COLO668 (cell line): ENCODE data around the gene TRIM25.
A peak's percentile ranks its signal among the peaks of the same experiment; 100 is the strongest.

Experiments
- DNase-seq: peaks from one replicate; lab custom pipeline; 2025; ENCODE audit not compliant: unreplicated experiment; lab: John Stamatoyannopoulos, UW

TRIM25 gene

DNA sequence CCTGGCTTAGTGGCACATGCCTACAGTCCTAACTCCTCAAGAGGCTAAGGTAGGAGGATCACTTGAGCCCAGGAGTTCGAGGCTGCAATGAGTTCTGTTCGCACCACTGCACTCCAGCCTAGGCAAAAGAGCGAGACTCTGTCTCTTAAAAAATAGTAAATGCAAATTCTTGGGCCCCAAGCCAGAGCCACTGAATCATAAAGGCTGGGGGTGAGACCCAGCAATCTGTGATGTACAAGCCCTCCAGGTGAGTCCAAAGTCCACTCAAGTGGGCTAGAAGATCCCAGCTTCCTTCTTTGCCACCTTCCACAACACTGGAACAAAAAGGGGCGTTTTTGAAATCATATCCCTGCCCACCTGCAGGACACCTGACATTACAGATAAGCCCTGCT lies 16.9 kb downstream of the TRIM25 start:
- no peak for DNase-seq

DNA sequence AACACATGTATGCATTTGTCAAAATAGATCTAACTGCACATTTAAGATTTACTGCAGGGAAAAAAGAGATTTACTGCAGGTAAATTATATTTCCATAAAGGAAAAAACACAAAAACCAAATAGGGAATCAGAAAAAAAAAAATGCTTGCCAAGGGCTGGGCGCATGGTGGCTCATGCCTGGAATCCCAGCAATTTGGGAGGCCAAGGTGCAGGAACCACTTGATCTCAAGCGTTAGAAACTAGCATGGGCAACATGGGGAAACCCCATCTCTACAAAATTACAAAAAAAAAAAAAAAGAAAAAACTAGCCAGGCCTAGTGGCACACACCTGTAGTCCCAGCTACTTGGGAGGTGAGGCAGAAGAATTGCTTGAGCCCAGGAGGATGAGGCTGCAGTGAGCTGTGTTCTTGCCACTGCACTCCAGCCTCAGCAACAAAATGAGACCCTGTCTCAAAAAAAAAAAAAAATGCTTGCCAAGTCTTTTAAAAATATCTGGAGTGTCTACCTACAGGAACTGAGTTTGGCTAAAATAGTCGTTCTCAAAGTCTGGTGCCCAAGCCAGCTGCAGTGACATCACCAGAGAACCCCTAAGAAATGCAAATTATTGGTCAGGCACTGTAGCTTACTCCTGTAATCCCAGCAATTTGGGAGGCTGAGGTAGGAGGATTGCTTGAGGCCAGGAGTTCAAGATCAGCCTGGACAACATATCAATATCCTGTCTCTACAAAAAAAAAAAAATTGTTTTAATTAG lies 17.5 kb downstream of the TRIM25 start:
- no peak for DNase-seq

DNA sequence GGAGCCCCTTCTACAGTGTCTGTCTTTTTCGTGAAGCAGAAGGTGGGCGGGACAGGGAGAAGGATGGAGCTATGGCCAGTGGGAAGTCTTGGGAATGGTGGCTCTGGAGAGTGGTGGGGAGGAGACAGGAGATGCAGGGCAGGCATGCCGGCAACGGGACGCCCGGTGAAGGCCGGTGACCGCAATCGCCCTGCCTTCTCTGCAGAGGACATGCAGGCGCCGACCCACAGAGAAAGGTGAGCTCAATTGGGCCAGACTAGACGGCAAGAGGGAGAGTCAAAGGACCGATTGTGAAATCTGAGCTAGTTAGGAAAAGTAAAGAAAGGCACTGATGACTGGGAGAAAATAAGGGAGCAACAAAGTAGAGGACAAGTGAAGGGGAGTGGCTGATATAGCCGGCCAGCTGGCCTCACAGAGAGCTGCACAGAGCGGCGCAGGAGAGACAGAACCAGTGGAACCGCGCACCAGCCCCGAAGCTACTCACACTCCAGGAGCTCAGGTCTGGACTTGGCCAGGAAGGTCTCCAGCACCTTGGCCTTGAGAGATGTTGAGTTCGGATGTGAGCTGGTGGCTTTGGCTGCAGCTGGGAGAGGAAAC lies 18.9 kb downstream of the TRIM25 start:
- no peak for DNase-seq

DNA sequence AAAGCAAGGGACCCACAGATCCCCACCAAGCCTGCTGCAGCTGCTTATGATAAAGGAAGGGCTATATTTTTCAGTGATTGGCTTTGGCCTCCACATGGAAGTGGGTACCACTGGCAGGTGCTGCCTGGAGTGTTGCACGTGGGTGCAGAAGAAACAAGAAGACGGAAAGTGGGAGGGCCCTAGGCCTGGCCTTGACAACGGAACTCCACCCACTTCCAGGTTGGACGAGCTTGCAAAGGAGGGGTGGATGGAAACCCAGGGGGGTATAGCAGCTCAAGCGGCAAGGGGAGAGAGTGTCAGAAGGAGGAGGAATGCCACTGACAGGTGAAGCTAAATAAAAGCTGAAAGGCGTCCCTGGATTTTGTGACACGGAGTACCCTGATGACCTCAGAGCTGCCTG lies 20.3 kb downstream of the TRIM25 start:
- DNase-seq, result no peak

DNA sequence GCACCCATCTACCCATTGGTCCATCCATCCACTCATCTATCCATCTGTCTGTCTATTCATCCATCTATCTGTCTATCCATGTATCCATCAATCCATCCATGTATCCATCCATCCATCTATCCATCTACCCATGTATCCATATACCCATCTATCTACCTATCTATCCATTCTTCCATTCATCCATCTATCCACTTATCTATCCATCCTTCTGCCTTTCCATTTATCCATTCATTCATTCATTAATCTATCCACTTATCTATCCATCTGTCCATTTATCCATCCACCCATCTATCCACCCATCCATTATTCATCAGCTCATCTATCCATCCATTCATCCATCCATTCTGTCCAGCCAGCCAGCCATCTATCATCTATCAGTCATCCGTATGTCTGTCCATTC lies 21.5 kb downstream of the TRIM25 start:
- DNase-seq, result no peak

DNA sequence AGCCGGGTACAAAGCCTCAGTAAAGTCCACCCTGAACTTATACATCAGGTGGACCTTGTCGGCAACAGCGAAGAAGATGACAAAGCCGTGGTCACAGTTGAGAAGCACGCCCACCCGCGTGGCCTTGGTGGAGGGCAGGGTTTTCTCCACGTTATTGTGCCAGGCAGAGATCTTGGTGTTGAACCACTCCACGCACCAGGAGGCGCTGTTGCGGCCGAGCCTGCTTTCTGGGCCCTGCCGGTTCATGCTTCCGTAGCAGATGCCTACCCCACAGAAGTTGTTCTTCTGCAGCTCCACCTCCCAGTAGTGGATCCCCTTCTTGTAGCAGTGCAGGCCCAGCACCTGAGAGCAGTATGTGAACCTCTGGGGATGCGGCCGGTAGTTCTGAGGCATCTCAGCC lies 22.1 kb downstream of the TRIM25 start:
- DNase-seq, result no peak

DNA sequence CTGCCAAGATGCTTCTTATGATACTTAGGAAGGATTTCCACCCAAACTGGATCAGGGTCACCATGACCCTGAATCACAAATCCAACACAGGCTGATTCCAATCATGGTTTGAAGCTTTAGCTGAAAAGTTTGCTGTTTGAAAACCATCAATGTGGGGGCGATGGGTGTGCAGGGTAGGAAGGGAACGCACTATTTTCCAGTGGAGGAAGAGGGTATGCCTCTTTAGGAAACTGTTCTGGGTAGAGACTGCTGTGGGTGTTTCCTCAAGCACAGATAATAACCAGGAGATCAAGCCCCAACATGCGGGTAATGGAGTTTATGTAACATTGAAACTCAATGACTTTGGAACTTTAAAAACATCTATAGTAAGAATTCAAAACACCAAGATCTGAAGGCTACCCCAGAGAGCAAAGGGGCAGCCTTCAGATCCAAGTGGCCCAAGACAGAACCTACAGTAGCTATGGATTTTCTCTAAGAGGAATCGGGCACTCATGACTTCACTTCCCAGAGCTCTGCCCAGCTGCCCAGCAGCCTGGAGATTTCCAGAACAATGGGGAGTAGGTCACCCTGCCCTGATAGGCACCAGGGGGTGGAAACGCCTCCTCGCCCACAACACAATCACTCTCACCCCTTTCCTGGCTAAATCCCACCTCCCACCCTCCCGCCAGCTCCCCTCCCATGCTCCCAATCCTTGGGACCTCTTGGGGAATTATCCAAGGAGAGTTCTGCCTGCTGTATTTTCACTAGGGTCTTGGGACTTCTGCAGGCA lies 22.8 kb downstream of the TRIM25 start:
- no peak for DNase-seq

DNA sequence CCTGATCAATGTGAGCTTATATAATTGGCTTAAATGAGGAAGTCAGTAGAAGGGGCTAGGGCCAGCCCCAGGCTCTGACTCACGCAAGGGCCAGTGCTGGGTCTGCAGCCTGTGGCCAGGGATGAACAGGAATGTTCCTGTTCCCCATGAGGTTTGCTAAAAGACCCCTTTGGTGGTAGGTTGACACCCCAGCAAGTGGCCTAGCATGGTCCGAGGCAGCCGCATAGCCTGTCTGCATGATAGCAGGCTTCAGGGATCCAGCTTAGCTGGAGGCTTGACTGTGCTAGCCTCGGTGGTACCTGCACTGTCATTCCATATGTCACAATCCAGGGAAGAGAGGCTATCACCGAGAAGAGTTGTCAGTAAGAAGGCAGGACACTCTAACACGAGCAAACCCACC lies 23.5 kb downstream of the TRIM25 start:
- DNase-seq, result no peak

DNA sequence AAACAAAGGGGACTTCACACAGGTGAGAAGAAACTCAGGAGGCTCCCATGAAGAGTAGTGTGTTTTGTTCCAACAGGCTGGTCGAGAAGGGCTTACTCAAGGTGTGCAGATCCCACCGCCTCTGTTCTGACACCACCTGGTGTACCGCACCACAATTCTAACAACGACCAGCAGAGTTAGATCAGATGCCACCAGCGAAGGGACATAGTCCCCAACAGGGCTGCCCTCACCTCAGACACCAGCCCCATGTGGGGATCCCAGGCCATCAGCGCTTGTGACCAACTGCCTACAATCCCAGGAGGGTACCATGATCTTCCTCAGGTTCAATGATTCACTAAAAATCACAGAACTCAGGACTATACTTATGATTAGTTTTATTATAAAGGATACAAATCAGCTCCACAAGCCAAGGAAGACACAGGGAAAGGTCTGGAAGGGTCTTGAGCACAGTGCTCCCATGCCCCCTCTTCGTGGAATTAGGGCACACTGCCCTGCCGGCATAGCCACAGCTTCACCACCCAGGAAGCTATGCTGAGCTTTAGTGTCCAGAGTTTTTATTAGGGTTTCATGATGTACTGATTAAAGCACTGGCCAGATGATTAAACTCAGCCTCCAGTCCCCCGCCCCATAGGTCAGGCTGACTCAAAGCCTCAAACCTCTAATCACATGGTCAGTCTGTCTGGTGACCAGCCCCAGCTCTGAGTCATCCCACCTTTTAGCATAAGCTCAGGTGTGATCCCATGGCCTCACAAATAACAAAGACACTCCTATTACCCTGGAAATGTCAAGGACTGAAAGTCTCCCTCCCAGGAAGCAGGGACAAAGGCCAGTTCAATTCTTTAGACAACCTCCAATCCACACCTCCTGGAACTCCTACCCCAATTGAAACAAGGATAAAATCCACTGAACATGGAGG lies 26.0 kb downstream of the TRIM25 start:
- DNase-seq, result no peak

DNA sequence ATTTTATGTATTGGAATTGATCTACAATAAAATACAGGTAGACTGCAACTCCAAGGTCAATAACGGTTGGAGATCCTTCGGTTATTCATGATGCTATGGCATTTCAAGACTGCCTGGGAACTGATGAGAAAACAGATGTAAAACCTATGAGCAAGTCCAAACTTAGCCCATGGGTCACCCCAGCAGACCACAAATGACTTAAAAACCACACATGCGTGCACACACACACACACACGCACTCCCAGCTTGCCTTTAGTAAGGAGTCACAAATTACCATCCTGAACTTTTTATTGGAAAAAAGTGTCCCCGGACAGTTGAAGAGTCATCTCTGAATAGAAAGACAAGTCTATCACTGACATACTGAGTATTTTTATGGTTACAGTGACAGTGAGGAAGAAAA lies 26.7 kb downstream of the TRIM25 start:
- no peak for DNase-seq

DNA sequence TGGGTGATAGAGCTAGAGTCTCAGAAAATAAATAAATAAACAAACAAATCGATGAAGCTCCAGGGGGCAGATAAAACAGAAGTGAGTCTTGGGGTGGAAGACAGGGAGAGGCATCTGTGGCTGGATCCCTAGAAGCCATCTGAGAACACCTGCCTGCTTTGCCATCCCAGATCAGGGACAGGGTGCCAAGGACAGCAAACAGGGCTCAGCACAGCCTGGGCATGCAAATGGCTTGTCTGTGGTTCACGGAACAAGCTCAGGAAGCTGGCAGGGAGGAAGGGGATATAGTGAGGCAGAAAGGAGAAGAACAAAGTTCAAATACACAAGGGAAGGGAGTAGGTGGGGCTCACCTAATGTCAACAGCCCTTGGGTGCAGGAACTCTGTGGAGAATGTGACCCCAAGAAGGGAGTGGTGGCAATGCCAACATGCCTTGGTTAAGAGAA lies 27.5 kb downstream of the TRIM25 start:
- DNase-seq, result no peak

DNA sequence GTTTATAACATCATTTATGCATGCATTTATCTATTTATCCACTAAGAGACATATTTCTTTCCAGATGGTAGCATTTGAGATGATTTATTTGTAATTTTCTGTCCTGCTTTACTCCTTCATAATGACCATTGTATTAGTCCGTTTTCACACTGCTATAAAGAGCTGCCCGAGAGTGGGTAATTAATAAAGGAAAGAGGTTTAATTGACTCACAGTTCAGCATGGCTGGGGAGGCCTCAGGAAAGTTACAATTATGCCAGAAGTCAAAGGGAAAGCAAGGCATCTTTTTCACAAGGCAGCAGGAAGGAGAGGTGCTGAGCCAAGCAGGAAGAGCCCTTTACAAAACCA lies 28.6 kb downstream of the TRIM25 start:
- DNase-seq, result no peak

DNA sequence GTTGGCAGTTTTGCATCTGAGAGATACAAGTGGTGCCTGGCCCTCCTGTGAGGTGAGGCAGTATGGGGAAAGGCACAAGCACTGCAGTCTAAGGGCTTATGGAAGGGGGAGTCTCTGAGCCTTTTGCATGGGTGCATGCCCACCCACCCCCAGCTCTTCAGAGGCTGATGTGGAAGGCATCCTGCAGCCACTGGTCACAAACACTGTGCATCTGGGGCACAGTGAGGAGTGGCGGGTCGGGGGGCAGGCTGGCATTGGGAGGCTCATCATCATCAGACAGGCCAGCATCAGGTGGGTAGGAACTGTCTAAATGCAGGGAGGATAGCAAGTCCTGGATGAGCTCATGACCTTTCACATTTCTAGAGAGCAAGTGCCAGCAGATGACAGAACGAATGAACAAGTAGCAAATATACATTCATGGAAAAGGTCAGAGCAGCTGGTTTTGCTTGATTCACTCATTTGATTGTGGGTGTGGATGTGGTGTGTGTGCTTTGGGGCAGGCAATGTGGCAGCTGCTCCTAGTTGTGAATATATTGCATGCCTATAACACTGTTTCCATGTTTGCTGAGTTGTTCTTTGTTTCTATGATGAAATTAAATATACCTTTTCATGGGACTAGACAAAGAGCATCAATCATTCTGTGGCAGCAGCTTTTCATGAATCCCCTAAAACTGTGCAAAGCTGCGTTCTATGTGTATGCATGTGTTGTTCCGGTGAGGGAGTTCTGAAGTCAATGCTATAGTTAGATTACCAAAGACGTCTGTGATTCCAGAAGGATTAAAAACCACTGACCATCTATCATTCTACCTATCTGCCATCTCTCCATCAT lies 29.2 kb downstream of the TRIM25 start:
- DNase-seq, result peak; percentile 31

DNA sequence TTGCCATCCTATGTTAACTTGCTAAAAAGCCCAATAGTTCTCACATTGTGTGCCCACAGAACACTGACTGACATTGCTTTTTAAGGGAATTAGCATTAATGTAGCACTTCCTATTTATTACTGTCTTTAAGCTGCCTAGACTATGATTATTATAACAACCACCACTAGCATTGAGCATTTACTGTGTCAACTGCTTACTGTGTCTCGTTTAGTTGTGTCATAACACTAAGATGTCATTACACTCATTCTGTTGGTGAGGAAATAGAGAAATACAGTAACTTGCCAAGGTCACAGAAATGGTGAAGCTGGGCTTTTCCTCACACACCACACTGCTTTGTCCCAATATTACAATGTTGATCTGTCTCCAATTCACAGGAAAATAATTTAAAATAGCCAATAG lies 30.2 kb downstream of the TRIM25 start:
- DNase-seq, result no peak

DNA sequence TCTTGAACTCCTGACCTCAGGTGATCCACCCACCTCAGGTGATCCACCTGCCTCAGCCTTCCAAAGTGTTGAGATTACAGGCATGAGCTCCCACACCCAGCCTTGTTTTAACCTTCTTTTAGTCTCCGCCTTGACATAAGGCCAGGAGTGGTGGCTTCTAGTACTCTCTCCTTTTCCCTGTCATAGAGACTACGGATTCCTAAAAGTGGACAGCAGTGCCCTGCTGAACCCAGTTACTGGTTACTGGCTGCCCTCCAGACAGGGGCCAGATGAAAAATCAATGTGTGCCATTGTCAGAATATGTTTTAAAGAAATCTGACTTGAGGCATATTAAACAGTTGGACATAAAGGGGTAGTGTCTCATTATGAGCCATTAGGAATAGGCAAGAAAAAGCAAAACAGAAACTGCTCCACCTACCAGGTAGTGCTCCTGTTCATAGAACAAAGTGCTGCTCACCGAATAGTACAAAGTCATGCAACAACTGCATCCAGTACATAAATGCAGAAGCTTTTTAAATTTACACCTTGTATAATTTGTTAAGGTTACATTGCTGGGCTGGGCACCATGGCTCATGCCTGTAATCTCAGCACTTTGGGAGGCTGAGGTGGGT lies 32.1 kb downstream of the TRIM25 start:
- DNase-seq, result no peak

DNA sequence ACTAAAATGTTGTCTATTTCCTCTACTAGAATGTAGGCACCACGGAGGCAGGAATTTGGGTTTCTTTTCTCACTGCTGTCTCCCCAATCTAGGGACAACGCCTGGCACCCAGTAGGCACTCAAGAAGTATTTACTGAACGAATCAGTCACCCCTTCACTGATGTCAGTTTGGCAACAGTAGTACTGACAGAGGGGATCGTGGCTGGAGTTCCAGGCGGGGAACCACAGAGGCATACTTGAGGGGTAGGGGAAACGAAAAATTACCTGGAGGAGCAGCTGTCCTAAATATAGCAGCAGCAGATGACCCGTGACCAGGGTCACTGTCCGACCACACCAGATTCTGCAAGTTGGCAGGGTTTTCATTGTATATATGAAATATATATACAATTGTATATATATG lies 33.3 kb downstream of the TRIM25 start:
- no peak for DNase-seq

DNA sequence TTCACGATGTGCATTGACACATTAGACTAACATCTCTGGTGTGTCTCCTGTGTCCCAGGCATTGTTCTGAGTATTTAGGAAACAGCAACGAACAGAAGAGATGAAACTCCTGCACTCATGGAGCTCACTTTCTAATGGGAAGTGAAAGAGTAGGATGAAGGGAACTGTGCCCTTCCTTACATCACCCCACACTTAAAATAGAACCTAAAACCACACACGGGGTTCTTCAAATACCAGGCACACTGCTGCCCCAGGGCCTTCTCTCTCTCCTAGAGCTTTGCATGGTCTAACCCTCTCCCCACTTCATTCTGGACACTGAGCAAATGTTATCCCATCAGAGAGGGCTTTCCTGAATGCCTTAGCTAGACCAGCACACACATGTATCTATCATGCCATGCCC lies 33.7 kb downstream of the TRIM25 start:
- no peak for DNase-seq

DNA sequence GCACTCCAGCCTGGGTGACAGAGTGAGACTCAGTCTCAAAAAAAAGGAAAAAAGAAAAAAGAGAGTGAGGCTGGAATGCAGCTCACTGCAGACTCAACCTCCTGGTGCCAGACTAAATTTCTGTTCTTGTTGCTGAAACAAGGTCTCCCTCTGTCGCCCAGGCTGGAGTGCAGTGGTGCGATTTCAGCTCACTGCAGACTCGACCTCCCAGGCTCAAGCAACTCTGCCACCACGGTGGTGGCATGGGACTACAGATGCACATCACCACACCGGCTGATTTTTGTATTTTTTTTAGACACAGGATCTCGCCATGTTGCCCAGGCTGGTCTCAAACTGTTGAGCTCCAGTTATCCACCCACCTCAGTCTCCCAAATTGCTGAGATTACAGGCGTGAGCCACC lies 34.6 kb downstream of the TRIM25 start:
- no peak for DNase-seq

DNA sequence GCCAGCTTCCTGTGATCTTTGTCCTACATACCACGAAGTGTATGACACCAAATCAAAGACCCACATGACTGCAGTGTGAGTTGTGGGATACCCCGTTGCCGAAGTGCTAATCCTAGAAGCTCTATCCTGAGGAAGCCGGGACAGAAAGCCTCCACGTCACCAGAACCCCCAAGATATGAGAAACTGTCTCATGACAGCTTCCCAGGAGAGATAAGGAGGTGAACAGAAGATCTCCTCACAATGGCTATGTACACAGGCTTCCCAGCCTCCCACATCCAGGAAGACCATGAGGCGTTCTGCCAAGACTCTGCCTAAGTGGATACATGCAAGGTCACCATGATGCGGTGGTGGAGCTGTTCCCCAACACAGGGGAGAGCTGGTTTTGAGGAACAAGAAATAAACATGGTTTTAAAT lies 37.1 kb downstream of the TRIM25 start:
- no peak for DNase-seq

DNA sequence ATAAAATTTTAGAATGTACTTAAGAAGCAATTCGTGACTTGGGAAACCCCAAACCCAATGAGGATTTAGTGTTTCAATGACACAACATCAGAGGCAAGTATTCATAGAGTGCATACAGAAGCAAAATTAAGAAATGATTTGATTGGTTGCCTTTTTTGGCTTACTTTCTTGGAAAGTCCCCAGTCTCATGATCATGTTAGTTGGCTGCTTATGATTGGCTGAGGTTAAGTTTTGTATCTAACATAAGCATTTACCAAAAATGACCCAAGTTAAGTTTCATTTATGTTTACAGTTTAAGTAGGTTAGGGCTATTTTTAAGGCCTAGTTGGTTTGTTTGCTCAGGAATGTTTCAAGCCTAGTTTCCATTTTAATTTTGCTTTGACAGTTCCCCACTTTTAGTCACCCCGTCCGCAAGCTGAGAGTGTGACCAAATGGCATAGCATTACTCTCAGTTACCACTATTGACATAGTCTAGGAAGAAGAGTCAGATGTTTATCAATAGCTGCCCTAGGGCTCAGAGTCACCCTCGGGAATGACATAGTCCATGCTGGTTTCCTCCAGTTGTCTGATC lies 43.7 kb downstream of the TRIM25 start:
- DNase-seq, result no peak
